Measurements from ENCODE around the gene PRICKLE3.
A peak's percentile ranks its signal among the peaks of the same experiment; 100 is the strongest.
"Not testable (repeated sequence)": the region's sequence is repeated elsewhere in the genome, so short reads cannot be mapped to it uniquely, and the experiment has no call there.

PRICKLE3 gene

DNA sequence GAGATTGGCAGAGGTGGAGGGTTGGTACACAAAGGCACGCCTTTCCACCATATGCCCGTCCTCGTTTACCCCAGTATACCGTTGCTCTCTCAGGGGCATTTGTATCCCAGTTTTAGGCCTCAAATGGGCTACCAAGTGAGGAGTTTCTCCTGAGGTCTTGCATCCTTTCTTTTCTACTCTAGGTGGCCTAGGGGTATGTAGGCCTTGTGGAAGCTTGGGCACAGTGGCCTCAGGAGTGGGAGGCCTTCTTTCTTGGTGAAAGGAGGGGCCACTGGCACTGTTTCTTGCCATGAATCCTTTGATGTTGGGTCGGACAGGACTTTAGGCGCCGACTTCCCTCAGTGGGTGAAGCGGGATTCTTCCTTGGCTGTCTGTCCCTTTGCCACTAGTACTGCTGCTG, 38.9 kb downstream of the PRICKLE3 start:
- no peak for DNase-seq (ENCODE audit: low read depth)
- H3K4me3 ChIP-seq (ENCODE audit: low read depth, low read length): no peak overlapping the region
- TF ChIP-seq CTCF (conservative IDR thresholded peaks at IDR 0.05; ENCODE audit: low read depth, low read length): no peak

GRCh38 chrX:49143154-49143553, 43.0 kb downstream of the PRICKLE3 start:
- DNase-seq (ENCODE audit: low read depth); H3K4me3 ChIP-seq (ENCODE audit: low read depth, low read length): not testable (repeated sequence)

GRCh38 chrX:49142264-49142663, 43.9 kb downstream of the PRICKLE3 start:
- H3K4me3 ChIP-seq (ENCODE audit: low read depth, low read length): not testable (repeated sequence)
- DNase-seq (ENCODE audit: low read depth): peak; percentile 26
- peak; percentile 56 for TF ChIP-seq CTCF (conservative IDR thresholded peaks at IDR 0.05; ENCODE audit: low read depth, low read length)

DNA sequence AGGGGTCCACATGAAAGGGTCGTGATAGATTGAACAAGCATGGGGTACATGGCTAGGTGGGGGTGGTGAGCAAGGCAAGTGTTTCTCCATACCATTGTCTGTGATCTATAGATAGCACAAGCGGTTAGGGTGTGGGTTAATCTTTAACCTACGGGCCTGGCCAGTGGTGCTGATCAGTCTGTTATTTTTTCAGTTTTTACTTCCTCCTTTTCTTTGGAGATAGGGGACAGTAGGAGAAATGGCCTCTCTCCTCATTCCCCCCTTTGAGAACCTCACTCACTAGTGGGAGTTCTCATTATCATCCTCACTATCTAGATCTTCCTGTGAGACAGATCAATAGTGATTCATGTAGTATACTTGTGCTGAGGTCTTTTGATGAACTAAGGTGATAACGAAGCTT, 46.5 kb downstream of the PRICKLE3 start:
- H3K4me3 ChIP-seq (ENCODE audit: low read depth, low read length): no peak overlapping the region
- DNase-seq (ENCODE audit: low read depth): no peak
- no peak for TF ChIP-seq CTCF (conservative IDR thresholded peaks at IDR 0.05; ENCODE audit: low read depth, low read length)

DNA sequence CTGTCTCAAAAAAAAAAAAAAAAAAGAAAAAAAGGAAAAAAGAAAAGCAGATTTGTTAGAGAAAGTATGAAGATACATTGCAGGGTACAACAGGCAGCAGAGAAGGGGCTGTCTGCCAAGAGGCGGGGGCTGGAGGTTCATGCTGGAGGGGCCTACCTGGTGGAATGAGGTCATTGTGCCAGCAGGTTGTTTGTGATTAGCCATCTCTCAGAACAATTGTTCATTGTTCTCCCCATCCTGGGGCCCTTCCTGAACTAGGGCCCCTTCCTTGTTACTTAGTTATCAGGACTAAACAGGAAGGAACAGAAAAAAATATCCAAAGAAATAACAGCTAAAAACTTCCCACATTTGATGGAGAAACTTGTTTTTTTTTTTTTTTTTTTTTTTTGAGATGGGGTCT, 48.7 kb downstream of the PRICKLE3 start:
- no peak for DNase-seq (ENCODE audit: low read depth)
- no peak overlapping the region for H3K4me3 ChIP-seq (ENCODE audit: low read depth, low read length)
- no peak for TF ChIP-seq CTCF (conservative IDR thresholded peaks at IDR 0.05; ENCODE audit: low read depth, low read length)

DNA sequence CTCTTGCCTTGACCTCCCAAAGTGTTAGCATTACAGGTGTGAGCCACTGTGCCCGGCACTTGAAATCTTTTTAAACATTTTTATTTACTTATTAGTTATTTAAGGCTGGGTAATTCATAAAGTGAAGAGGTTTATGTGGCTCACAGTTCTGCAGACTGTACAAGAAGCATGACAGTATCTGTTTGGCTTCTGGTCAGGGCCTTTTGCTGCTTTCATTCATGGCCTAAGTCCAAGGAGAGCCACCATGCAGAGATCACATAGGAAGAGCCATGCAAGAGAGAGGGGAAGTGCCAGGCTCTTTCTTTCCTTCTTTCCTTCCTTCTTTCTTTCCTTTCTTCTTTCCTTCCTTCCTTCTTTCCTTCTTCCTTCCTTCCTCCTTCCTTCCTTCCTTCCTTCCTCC, 52.4 kb downstream of the PRICKLE3 start:
- no peak overlapping the region for H3K4me3 ChIP-seq (ENCODE audit: low read depth, low read length)
- no peak for DNase-seq (ENCODE audit: low read depth)
- no peak for TF ChIP-seq CTCF (conservative IDR thresholded peaks at IDR 0.05; ENCODE audit: low read depth, low read length)

- H3K4me3 ChIP-seq (ENCODE audit: low read depth, low read length); DNase-seq (ENCODE audit: low read depth): not testable (repeated sequence)
Observed at GRCh38 chrX:49132275-49132674, 53.9 kb downstream of the PRICKLE3 start.

DNA sequence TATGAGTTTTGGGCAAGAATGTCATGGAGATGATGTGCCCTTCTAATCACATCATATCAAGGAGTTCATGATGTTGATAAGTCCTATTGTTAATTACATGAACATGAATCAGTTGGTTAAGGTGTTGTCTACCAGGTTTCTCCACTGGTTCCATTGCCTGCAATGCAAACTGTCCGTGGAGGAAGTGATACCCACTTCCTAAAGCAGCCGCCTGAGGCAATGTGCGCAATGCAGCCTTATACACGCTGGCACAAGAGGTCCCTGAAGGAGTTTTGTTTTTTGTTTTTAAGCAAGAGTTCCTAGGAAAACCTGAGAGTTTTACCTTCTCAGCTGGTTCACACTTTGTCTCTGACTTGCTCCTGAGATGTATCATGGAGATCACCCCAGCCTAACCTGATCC, 56.7 kb downstream of the PRICKLE3 start:
- no peak overlapping the region for H3K4me3 ChIP-seq (ENCODE audit: low read depth, low read length)
- no peak for TF ChIP-seq CTCF (conservative IDR thresholded peaks at IDR 0.05; ENCODE audit: low read depth, low read length)
- DNase-seq (ENCODE audit: low read depth): no peak

GRCh38 chrX:49127742-49128258, 58.4 kb downstream of the PRICKLE3 start:
- DNase-seq (ENCODE audit: low read depth); H3K4me3 ChIP-seq (ENCODE audit: low read depth, low read length): not testable (repeated sequence)
